Activated naive CD8-positive, alpha-beta T cell treated with anti-CD3 and anti-CD28 coated beads, Interleukin-2, amount 50 U/mL, for 16 hours (primary cell): Measurements from ENCODE around the gene PPP3R1.
"Not testable (repeated sequence)": the region's sequence is repeated elsewhere in the genome, so short reads cannot be mapped to it uniquely, and the experiment has no call there.

Experiments used
- DNase-seq: peaks from one replicate; pipeline ENCODE4 v3.0.0-alpha.2; 2020; ENCODE audit warnings: low read depth, low spot score

PPP3R1 gene

DNA sequence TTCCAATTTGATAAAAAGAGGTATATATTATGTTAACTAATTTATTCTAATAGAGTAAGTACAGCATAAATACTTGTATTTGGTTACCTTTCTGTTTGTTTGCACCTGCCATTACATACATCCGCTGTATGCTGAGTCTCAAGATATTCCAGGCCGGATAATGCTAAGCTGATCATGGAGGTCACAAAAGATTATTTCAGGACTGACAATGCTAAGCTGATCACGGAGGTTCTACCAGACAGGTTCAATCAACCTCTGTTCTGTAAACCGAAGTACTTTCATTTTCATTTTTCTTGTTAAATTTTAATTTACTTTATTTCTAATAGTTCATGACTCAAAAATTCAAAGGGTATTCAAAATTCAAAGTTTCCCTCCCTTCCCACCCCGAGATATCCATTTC lies 63.5 kb downstream of the PPP3R1 start:
- no peak for DNase-seq

DNA sequence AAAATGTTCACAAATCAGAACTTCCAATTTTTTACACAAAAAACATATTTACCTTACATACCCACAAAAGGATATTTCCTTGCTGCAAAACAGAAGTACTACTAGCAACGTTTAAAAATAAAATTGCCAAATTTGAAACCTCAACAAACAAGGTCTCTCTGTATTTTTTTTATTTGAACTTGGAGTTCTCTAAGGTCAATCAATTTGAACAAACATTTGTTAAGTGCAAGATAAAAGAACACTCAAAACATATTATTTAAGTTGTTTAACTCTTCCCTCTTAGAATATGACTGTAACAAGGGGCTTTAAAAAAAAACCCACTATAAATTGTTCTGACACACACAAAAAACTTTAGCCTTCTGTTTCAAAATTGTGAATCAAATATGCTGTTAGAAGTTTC lies 65.0 kb downstream of the PPP3R1 start:
- no peak for DNase-seq

DNA sequence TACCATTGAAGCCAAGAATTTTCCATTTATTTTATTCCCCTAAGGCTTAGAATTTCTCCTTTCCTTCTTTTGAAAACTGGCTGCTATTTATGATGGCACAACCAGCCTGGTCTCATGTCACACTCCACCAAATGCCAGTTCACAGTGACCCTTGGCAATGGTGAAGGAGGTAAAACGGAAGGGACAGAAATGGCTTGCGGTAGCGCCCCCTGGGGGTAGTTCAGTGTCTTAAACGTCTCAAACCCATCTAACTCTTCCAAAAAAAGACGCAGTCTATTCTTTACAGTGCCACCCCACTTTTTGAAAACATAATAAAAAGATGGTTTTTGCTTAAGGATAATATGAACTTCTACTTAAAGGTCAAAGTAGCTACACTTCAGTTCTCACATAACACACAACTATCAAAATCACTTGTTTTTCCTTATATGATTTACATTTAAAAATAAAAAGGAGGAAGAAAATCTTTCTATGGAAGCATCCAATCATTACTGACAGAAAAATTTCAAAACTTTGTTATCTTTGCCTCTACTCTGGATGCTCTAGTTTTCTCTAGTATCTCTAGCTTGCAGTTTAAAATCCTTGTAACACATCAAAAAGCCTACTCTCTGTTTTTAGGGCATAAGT lies 66.7 kb downstream of the PPP3R1 start:
- peak; percentile 23 for DNase-seq

DNA sequence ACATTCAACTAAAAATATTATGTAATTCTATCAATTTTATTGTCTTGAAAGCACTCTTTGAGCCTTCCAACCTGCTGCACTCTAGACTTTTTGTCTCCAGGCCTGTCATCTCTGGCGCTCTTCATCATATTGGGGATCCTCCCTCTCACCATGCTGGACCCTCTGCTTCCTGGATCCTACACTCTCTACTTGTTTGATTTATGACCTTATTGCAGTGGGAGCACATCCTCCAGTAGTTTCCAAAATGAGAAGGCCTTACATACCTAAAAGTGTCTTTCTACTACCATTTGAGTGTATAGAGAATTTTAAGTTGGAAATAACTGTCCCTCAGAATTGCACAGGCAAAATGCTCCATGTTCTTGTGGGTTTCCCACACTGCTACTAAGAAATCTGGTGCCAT lies 69.4 kb downstream of the PPP3R1 start:
- DNase-seq, result no peak

DNA sequence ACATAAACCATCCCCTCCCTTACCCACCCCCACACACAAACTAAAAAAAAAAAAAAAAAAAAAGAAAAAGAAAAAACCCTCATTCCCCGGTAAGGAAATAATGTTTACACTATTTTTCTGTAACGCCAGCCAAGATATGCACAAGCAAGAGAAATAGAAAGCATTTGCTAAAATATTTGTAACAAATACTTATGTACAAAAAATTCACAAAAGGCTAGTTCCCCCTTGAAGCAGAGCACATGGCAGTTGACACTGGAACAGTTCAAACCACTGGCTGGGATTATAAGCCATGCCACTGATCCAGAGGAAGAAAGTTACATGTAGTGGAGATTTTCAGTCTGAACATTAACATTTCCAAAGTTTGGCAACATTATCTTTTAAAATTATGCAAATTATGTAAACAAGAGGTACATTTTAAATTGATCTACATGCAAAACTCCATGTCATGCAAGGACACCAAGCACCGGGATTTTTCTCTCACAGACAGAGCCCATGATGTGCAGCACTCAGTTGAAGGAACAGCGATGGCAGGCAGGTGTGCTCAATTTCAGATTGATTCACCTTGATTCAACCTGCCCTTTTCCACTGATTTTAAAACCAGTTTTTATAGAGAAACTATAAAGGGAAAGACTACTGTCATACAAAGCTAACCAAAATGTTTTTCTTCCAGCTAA lies 73.2 kb downstream of the PPP3R1 start:
- no peak for DNase-seq

DNA sequence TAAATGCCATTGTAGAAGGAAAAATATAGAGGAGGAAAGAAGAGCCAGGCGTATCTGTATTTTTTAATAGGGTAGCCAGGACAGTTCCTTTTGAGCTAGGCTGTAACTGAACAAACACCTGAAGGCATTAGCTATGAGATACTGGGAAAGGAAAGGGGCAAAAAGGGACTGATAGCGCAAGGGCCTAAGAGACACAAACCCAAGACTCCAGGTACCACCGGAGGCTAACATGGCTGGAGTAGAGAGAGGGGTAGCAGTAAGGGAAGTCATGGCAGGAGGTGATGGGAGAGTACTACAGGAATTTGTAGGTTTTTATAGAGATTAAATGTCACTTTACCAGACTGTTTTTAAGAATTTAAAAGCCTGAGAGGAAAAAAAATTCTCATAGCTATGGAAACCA lies 73.9 kb downstream of the PPP3R1 start:
- no peak for DNase-seq

DNA sequence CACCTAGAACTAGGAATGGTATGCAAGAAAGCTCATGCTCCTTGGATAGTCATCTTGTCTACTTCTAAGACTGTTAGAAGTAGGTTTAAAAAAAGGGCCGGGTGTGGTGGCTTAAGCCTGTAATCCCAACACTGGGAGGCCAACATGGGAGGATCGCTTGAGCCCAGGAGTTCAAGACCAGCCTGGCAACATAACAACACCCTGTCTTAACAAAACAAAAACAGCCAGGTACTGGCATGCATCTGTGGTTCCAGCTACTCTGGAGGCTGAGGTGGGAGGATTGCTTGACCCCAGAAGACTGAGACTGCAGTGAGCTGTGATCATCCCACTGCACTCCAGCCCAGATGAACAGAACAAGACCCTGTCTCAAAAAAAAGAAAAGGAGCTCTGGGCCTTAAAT lies 74.8 kb downstream of the PPP3R1 start:
- no peak for DNase-seq

DNA sequence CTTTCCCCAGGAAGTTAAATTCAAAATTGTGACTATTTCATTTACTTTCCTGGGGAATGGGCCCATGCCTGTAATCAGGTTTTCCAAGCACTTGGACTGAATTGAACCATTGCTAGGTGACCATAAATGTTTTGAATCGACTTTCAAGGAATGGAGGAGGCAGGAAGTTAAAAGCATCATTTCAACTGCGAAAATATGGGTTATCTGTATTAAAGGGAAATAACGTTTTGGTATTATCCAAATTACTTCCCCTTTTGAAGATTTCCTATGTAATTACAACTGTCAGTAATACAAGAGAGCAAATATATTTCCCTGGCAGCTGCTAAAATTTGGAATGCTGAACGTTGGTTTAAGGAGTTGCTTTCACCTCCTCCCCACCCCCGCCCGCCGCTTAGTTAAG lies 75.7 kb downstream of the PPP3R1 start:
- no peak for DNase-seq

DNA sequence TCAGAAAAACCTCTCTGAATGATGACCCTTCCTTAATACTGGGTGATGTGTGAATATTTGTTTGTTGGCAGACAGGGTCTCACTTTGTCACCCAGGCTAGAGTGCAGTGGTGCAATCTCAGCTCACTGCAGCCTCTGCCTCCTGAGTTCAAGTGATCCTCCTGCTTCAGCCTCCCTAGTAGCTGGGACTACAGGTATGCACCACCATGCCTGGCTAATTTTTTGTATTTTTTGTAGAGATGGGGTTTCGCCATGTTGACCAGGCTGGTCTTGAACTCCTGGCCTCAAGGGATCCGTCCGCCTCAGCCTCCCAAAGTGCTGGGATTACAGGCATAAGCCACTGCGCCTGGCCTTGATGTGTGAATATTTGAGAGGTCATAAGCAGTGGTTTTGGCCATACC lies 77.1 kb downstream of the PPP3R1 start:
- not testable (repeated sequence) for DNase-seq

DNA sequence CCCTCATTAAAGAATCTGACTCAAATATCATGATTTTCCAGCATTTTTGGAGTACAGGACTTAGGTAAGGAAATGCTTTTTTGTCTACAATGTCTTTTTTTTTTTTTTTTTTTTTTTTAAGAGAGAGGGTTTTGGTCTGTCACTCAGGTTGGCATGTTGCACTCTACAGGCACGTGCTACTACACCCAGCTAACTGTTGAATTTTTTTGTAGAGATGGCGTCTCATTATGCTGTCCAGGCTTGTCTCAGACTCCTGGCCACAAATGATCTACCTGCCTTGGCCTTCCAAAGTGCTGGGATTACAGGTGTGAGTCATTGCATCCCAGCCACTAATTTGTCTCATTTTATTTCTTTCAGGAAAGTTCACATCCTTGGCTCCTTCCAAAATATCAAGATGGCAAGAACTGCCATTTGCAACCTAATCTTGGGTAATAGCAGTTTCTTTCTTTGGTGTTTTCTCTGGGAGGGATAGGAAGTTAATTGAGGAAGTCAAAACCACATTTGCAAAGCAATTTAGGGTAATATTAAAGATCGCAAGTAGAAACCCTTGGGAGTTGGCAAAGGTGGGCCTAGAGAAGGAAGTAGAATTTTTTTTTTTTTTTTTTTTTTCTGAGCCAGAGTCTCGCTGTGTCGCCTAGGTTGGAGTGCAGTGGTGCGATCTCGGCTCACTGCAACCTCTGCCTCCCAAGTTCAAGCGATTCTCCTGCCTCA lies 79.2 kb downstream of the PPP3R1 start:
- no peak for DNase-seq

DNA sequence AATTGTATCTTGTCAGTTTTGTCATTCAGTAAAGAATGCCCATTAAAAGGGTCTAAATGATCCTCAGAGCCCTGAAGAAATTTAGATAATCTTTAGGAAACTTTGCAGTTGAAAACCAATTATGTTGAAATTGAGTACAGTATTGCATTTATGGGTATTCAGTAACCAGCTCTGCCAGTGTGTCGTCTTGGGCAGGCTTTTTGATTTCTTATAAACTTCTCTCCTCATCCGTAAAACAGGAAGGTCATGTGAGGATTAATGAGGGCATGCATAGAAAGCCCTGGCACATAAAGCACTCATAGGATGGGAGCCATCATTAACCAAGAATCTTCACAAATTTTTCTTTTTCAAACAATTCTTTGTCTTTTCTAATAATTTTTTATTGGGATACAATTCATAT lies 79.8 kb downstream of the PPP3R1 start:
- no peak for DNase-seq

DNA sequence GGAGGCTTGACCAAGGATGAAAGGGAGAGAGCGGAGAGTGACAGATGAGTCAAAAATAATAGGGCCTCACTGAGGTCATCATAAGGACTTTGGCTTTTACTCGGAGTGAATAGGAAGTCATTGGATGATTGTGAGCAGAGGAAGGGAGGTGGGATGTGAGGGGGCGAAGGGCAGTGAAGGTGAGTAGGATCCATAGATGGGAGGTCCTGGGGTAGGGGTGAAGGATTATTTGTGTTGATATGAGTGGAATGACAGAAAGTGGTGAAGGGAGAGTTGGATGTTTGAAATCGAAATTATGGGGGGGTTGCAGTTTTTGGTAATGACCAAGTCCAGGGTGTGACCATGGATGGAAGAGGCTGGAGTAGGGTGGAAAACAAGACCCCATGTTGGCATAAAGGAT lies 80.6 kb downstream of the PPP3R1 start:
- DNase-seq, result no peak

DNA sequence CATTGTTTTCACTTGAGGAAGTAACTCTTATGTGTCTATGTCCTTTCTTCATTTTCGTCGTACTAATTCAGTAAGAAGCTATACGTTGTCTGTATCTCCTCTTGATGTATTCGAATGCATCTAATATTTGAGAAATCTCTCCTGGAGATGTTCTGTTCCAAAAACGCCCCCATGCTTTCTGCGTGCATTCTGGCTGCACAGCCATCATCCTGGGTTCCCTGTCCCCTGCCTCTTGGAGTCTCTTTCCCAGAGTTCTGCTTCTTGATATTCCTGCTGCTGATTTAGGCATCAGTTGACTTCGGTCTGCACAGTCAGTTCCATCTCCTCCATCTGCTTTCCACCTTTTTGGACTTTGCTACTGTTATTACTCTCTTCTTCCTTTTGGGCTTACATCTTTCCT lies 81.2 kb downstream of the PPP3R1 start:
- DNase-seq, result no peak

DNA sequence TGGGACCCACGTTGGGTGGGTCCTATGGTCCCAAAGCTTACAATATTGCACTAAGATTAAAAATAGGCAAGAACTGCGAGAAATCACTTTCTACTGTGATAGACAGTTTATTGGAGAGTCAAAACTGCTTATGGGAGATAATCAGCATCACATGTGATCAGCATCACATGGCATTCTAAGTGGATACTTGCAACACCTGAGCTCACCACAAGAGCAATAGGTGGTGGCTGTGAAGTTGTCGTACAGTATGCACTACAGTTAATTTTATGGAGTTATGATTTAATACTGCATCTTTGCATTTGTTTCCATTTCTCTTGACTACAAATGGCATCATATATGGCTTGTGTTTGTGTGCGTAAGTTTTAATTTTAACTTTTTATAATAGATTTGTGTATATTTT lies 83.0 kb downstream of the PPP3R1 start:
- DNase-seq, result no peak

DNA sequence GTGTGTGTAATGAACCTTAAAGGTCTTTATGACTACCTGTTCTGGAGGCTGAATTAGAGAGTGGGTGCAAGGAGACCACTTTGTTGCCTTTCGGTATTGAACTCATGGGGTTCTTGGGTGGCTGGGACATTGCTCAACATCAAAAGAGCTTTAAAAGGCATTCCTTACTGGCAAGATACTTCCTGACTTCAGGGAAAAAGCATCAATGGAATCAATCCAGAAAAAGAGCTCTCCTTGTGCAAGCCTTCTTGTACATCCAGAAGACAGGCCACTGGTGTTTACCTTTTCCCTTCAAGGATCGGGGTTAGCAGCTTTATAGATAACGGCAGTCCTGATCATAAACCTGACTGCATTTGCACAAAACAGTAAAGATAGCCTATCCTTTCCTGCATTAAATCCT lies 85.1 kb downstream of the PPP3R1 start:
- DNase-seq, result no peak

DNA sequence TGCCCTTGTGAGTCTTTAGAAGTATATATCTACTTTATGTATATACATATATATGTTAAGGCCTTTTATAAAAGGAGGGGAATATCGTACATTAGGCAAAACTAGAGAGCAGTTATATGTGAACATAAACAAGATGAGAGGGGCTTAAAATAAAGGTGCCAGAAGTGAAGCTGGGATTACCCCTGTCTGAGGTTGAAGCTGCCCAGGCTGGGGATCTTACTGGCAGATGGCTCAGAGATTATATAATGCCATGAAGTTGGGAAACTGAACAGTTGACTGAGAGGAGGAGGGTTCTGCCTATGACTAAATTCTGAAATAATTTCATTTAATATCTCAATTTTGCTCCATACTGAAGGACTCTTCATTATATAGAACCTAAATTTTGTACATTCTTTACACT lies 88.7 kb downstream of the PPP3R1 start:
- DNase-seq, result no peak

DNA sequence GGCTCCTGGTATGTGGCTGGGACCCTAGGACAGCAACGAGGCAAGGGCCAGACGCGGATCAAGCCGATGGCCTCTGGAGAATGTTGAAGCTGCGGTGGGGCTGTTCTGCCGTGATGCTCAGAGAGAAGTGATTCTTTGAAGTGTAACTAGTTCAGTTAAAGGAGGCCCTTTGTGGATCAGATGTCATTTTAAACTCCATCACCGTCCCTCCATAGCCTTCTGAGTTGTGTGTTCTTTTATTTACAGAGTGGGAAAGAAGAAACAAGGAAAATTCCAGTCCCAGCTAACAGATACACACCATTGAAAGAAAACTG lies 94.2 kb downstream of the PPP3R1 start:
- no peak for DNase-seq

DNA sequence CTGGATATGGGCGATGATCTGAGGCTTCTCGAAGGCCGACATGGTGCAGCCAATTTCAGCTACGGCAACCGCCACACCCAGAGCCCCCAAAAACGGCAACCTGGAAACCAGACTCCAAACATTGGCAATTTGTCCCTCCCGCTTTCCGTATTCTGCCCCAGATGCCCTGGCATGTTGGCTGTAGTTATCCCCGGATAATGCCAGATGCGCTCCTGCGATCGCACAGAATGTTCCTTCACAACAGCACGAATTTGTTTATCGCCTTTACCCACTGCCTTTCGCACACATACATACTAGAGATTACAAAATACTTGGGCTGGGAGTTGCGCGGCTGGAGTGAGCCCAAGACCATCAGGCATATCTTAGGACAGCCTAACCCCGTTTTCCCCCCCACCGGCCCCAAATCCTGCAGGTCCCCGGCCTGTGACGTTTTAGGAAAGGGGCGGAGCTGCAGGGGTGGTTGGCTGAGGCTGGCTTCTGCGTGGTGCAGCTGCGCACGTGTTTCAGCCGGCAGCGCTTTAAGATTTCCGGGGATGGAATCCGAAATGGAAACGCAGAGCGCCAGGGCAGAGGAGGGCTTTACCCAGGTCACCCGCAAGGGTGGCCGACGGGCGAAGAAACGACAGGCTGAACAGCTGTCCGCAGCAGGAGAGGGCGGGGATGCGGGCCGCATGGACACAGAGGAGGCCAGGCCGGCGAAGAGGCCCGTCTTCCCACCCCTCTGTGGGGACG lies 94.8 kb downstream of the PPP3R1 start, which contains the start of gene PNO1:
TSS of gene PNO1 (plus strand) at position 487 of the 732 bp plus-strand sequence. CDS start at position 534, 47 bp downstream.
- DNase-seq, result peak; percentile 94

DNA sequence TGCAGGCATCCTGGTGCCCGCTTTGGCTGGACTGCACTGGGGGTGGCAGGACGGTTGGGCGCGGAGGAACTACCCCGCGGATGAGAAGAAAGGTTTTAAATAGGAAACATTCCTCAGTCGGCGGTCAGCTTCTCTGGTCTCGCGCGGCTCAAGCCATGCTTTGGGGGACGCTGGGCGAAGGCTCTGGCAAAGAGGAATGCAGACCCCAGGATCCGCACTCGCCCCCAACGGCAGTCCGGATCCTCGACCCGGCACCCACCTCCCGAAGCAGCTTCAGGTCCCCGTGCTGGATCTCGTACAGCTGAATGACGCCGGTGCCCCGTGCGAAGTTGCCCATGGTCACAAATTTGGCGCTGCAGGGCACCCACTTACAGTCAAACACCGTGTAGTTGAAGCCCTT lies 95.3 kb downstream of the PPP3R1 start:
- no peak for DNase-seq

DNA sequence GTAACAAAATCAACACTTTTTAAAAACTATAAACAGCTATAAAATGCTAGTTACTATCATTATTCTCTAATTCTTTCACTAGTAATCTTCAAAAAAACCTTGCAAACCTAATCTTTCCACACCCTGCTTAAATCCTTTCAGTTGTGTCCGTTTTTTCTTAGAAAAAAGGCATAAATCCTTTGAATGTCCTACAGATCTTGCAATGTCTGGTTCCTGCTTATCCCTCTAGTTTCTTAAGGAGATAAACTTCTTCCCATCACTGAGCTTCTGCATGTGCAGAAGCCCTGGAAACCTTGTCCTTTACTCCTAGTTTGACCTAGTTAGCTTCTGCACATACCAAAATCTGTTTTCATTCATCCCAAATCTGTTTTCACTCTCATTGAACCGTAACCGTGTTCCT lies 95.9 kb downstream of the PPP3R1 start:
- DNase-seq, result no peak

DNA sequence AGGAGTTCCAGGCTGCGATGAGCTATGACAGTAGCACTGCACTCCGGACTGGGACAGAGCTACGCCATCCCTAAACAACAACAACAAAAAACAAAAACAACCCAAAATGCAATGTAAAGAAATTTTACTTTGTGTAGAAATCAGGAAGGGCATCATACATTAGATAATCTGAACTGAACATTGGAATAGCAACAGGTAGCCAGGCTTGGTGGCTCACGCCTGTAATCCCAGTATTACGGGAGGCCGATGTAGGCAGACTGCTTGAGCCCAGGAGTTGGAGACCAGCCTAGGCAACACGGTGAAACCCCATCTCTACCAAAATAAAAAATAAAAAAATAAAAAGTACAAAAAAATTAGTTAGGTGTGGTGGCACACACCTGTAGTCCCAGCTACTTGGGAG lies 96.7 kb downstream of the PPP3R1 start:
- DNase-seq, result no peak

DNA sequence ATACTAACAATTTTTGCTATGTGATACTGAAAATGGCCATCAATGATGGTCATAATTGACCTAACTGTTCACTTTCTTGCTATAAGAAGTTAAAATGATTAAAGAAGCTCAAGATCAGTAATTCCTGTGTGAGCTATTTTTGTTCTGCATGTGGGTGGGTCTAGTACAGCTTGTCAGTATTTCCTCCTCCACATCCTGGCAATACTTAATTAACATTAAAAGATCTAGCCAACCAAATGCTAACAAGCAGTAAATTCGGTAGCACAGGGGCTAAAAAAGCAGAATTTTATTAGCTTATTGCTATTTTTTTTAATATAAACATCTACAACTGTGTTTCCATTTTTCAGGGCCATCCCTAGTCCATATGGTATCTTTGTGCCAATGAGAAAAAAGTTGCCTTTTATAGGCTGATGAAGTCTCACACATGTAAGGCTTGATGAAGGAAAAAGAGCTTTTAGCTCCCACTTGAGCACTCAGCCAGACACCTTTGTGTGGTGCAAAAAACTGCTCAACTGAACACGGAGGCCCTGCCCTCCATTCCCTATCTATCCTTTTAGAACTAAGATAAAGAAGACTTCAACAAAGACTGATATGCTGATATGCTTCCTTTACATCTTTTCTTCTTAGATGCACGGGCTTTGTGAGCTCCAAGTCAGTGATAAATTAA lies 99.5 kb downstream of the PPP3R1 start:
- DNase-seq, result no peak
